HG02678 (cell line): ENCODE data around the gene DAPL1.

Experiments
- ATAC-seq: cut with Tn5 transposase; IDR thresholded peaks from one replicate; pipeline ENCODE4 v1.9.1; 2021; ENCODE audit warnings: mild to moderate bottlenecking, moderate library complexity; ENCODE audit not compliant: unreplicated experiment

Gene DAPL1, protein sequence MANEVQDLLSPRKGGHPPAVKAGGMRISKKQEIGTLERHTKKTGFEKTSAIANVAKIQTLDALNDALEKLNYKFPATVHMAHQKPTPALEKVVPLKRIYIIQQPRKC

GRCh38 chr2:158795195-158795924 is at the start of gene DAPL1:
TSS of gene DAPL1 (plus strand) at chr2:158795317. CDS start at chr2:158795373, 56 bp downstream.
- no peak for ATAC-seq

GRCh38 chr2:158745866-158746382 is 49.2 kb upstream of the DAPL1 start:
- no peak for ATAC-seq

DNA sequence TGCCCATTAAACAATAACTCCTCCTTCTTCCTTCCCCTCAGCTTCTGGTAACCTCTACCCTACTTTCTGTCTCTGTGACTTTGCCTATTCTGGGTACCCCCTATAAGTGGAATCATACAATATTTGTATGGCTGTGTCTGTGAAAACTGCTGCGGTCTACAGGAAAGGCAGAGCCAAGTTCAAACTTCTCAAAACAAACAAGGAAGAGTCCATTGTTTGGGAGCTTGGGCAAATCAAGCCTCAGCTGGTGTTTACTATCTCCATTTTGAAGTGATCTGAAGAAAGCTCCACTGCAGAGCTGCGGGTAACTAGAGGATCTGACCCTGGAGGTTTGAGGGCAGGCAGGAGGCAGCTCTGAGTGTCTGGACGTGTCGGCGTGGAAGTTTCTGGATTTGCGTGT is 48.6 kb upstream of the DAPL1 start:
- no peak for ATAC-seq

GRCh38 chr2:158747281-158747680 is 47.8 kb upstream of the DAPL1 start:
- ATAC-seq, result no peak

DNA sequence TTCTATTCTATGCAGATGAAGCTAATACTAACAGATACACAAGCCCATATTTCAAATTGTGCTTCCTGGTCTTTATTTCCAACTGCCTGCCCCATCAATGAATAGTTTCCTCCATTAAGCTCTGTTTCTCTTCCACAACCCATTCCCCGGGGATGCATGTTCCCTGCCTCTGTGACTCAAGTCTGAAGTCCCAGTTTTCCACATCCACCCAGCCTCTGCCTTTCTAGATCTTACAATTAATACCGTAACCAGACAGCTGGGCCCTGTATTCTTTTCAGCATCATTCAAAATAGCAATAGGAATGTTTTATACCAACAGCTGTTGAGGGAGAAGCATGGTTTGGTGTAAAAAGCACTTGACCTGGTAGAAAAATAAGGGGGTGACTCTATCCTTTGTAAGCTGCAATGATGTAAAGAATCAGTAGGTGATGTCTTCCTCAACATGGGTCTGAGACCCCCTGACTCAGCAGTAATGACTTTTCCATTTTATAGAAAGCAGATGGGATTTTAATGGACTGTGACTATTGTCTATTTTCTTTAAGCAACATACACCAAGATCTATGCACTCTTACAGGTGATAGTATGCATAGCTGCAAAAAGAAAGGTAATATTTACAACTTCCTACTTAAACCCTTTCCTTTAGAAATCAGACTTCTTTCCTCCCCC is 46.1 kb upstream of the DAPL1 start:
- no peak for ATAC-seq

GRCh38 chr2:158750458-158751125 is 44.5 kb upstream of the DAPL1 start:
- no peak for ATAC-seq

- ATAC-seq, result peak; percentile 85
These were observed 41.2 kb upstream of the DAPL1 start for GRCh38 chr2:158753641-158754611.

- no peak for ATAC-seq
These were observed 39.6 kb upstream of the DAPL1 start for GRCh38 chr2:158755310-158756087.

- no peak for ATAC-seq
These were observed 38.8 kb upstream of the DAPL1 start for GRCh38 chr2:158756331-158756730.

DNA sequence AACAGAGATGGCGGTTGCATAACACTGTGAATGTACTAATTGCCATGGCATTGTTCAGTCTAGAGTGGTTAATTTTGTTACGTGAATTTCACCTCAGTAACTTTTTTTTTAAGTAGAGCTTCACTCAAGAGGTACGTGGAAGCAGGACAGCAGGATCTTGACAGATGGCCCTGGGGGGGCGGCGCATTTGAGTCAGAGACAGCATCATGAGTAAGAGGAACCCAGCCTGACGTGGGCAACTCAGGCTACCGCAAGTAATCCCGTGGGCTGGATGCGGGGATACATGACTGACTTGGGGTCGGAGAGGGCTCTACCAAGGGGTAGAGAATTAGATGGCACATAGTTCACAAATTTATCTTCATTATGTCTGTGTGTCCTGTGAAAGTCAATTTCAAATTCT is 38.1 kb upstream of the DAPL1 start:
- ATAC-seq, result no peak

- no peak for ATAC-seq
These were observed 34.2 kb upstream of the DAPL1 start for GRCh38 chr2:158760887-158761286.

DNA sequence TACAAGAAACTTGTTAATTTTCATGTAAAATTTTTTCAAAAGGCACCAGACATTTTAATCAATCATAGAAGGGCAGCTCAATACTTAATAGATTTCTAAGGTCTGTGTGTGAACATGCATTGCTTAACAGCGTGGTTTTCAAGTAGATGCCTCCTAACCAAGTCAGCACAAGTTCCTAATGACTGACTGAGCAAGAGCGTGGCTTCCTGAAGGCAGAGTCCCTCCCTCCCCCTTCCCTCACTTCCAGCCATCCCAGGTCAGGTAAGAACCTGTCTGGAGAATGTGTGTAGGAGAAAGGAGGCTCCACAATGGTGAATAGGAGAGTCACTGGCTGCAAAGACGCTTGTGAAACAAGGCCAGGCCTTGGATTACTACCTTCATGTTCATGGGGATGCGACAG is 33.5 kb upstream of the DAPL1 start:
- no peak for ATAC-seq

- ATAC-seq, result no peak
These were observed 32.8 kb upstream of the DAPL1 start for GRCh38 chr2:158762336-158762735.

GRCh38 chr2:158766524-158766923 is 28.6 kb upstream of the DAPL1 start:
- no peak for ATAC-seq

GRCh38 chr2:158772306-158773078 is 22.6 kb upstream of the DAPL1 start:
- ATAC-seq, result no peak

DNA sequence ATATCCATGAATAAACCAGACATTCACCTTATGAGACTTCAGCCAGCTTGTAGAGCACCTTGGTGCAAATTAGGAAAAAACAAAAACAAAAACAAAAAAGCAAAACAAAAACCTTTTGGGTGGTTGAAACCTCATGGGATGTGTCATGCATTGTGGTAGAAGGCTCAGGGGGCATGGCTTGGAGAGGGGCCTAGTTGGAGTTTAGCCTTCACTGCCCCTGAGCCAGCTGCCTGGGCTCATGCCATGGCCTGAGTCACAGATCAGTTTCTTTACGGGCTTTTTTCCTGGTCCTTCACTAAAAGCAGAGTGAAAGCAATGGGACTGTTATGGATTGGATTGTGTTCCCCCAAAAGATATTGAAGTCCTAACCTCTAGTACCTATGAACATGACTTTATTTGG is 22.0 kb upstream of the DAPL1 start:
- no peak for ATAC-seq

DNA sequence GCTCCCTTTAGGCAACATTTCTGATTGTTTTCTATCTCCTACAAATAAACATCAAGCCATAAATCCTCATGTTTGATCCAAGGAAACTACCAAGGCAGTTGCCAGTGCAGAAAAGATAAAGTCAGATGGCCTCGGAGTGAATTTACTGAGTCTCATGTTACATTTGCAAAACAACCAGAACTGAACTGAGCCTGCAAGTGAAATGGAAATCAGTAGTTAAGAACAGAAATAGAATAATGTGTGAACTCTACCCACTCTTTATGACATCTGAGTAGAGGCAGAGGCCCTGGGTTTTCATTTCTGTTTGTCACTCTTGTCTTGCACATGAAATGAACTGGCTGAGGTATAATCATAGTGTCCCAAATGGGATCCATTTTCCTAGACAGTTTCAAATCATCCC is 20.4 kb upstream of the DAPL1 start:
- ATAC-seq, result no peak

DNA sequence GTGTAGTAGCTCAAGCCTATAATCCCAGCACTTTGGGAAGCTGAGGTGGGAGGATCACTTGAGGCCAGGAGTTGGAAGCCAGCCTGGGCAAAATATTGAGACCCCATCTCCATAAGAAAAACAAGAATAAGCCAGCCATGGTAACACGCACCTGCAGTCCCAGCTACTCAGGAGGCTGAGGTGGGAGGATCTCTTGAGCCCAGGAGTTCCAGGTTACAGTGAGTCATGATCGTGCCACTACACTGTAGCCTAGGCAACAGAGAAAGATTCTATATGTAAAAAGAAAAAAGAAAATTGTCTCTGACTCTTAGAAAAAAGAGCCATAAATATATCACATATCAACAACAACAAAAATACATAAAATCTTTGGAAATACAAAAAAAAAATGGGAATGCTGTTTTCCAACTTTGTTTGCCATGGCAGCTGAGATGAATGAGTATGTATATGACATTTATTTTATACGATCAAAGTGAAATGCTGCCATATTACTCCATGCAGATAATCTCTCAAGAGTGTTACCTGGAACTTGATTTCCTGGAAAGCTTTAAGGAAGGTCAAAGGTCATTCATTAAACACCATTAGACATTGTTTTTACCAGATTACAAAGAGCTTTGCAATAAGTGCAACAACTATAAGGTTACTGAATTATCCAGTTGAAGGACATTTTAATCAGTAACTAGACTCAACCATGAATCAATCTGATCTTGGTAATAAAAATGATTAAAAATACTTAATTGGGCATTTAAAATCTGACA is 19.7 kb upstream of the DAPL1 start:
- ATAC-seq, result no peak
